SU-DHL-6 (cell line): ENCODE data around the gene CD247.

ENCODE experiments used
- CTCF ChIP-seq: fragments of 200-600 bp; sonication (generic); IDR thresholded peaks from one replicate; pipeline ENCODE4 v1.5.1; 2017; ENCODE audit warnings: antibody characterized with exemption, mild to moderate bottlenecking, low read length, moderate library complexity; ENCODE audit not compliant: insufficient read depth, poor library complexity, severe bottlenecking
- EZH2phosphoT487 ChIP-seq: fragments of 200-600 bp; sonication (generic), shearing (Covaris generic); conservative IDR thresholded peaks from 2 replicates; pipeline ENCODE4 v1.6.1; 2018; ENCODE audit warnings: mild to moderate bottlenecking, antibody characterized with exemption, low read length, moderate library complexity, mixed read lengths

GRCh38 chr1:167548059-167548932, 30.0 kb upstream of the CD247 start:
- TF ChIP-seq EZH2phosphoT487 (no peak), CTCF (no peak)
